Mesendoderm (in vitro differentiated cells): ENCODE data around the gene PCDH19.

Source experiments
- DNase-seq: peaks from one replicate; pipeline ENCODE4 v3.0.0; 2013
- H2AK5ac ChIP-seq: 2 replicates; pipeline ENCODE4 v1.6.1; 2013; ENCODE audit warnings: low read length, inconsistent platforms
- H2BK120ac ChIP-seq: 2 replicates; pipeline ENCODE4 v1.6.1; 2013; ENCODE audit warnings: low read depth, mild to moderate bottlenecking, low read length, moderate library complexity, mixed read lengths
- H2BK15ac ChIP-seq: replicated peaks from 2 replicates; pipeline ENCODE4 v1.6.1; 2013; ENCODE audit warnings: low read depth, mild to moderate bottlenecking, moderate library complexity
- H2BK5ac ChIP-seq: 2 replicates; pipeline ENCODE4 v1.6.1; 2013; ENCODE audit warnings: low read length, inconsistent platforms
- H3K18ac ChIP-seq: 2 replicates; pipeline ENCODE4 v1.6.1; 2013; ENCODE audit warnings: mild to moderate bottlenecking, low read length, mixed read lengths
- H3K23ac ChIP-seq: one replicate; pipeline ENCODE4 v1.6.1; 2013; ENCODE audit warnings: low read length
- H3K27ac ChIP-seq: 2 replicates; pipeline ENCODE4 v1.5.1; 2013; ENCODE audit warnings: low read depth, mild to moderate bottlenecking, inconsistent platforms, low read length, moderate library complexity
- H3K27me3 ChIP-seq: 2 replicates; pipeline ENCODE4 v1.6.1; 2013; ENCODE audit warnings: low read length, control low read depth, mild to moderate bottlenecking, inconsistent platforms; ENCODE audit not compliant: insufficient read depth, poor library complexity
- H3K36me3 ChIP-seq: 2 replicates; pipeline ENCODE4 v1.6.1; 2013; ENCODE audit warnings: low read length, inconsistent platforms; ENCODE audit not compliant: control insufficient read depth, insufficient read depth
- H3K4ac ChIP-seq: one replicate; pipeline ENCODE4 v1.6.1; 2013; ENCODE audit warnings: low read depth, mild to moderate bottlenecking, low read length, moderate library complexity
- H3K4me1 ChIP-seq: 2 replicates; pipeline ENCODE4 v1.6.1; 2013; ENCODE audit warnings: low read depth, low read length, inconsistent platforms; ENCODE audit not compliant: control insufficient read depth
- H3K4me2 ChIP-seq: 2 replicates; pipeline ENCODE4 v1.6.1; 2013; ENCODE audit warnings: low read length
- H3K4me3 ChIP-seq: 2 replicates; pipeline ENCODE4 v1.5.1; 2013; ENCODE audit warnings: mild to moderate bottlenecking, low read length
- H3K56ac ChIP-seq: one replicate; pipeline ENCODE4 v1.6.1; 2013; ENCODE audit warnings: low read length
- H3K79me1 ChIP-seq: 2 replicates; pipeline ENCODE4 v1.6.1; 2013; ENCODE audit warnings: low read length, inconsistent platforms
- H3K79me2 ChIP-seq: 2 replicates; pipeline ENCODE4 v1.6.1; 2013; ENCODE audit warnings: mild to moderate bottlenecking, low read length; ENCODE audit not compliant: control insufficient read depth, insufficient read depth
- H3K9ac ChIP-seq: 2 replicates; pipeline ENCODE4 v1.6.1; 2013; ENCODE audit warnings: low read length, inconsistent platforms
- H4K5ac ChIP-seq: one replicate; pipeline ENCODE4 v1.6.1; 2013; ENCODE audit warnings: low read length
- H4K8ac ChIP-seq: one replicate; pipeline ENCODE4 v1.6.1; 2013; ENCODE audit warnings: low read depth, mild to moderate bottlenecking, control low read depth, low read length, moderate library complexity
- WGBS: extraction: QIAGEN DNeasy Blood & Tissue Kit; methylation state at CpG from one replicate; pipeline ENCODE4 v1.1.7; 2013; ENCODE audit warnings: low lambda C conversion rate, missing lambda C conversion rate; ENCODE audit not compliant: insufficient coverage; ENCODE audit errors: extremely low coverage; 5-methylcytosine and 5-hydroxymethylcytosine counted together

PCDH19 gene

DNA sequence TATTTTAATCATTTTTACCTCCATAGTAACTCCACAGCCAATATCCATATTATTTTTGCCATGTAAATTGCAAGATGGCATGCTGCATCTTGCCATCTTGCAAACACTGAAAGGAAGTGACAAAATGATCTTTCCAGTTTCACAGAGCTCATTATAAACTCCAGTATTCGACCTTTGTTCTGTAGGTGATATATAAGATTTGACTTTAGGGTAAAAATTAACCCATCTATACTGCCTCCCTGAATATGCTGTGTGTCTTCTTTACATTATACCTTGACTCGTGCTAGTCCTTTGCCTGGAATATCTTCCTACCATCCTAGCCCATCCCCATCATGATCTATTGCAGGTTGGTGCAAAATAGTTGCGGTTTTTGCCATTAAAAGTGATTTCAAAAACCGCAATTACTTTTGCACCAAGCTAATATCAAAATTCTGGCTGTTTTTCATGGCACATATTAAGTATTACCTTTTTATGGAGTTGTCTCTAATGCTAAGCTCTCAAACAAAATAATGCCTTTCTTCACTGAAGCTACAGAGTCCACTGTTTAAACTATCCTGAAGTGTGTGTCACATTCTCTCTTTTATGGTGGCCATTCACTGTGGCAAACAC lies 161.1 kb downstream of the PCDH19 start:
- Histone ChIP-seq H4K8ac (no peak overlapping the region), H3K79me2 (no peaks in the 10 kb centered on the region), H3K79me1 (no peaks in the 10 kb centered on the region), H2BK5ac (no peak overlapping the region), H3K56ac (no peak overlapping the region), H3K27ac (no peak overlapping the region), H3K18ac (no peak overlapping the region), H2AK5ac (no peak overlapping the region), H3K23ac (no peak overlapping the region), H3K27me3 (no peaks in the 10 kb centered on the region), H3K4me3 (no peak overlapping the region), H3K4me2 (no peak overlapping the region), H3K9ac (no peak overlapping the region), H3K36me3 (no peaks in the 10 kb centered on the region), H3K4ac (no peak overlapping the region), H2BK15ac (no peak overlapping the region), H3K4me1 (no peaks in the 10 kb centered on the region), H4K5ac (no peak overlapping the region), H2BK120ac (no peak overlapping the region)
- DNase-seq = no peak
- WGBS = no CpG with 5 or more reads among the region's 4 CpGs

DNA sequence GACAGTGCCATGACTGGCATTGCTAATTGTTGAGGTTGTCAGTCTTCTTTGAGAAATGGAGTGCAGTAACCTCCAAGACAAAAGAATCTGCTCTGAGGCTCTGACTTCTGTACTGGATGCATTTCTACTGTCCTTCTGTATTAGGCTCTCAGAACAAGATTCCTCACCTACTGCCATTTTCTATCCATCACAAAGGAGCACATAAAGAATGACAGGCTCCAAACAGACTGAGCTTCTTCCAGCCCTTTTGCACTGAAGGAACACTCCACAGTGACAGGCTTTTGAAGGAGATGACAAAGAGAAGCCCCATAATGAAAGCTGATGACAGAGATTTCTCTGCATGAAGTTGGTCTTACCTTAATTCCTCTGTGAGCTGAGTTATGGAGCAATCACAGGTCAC lies 162.2 kb downstream of the PCDH19 start:
- no peaks in the 10 kb centered on the region for H3K36me3 ChIP-seq
- no peak overlapping the region for H2BK120ac ChIP-seq
- H3K27me3 ChIP-seq = no peaks in the 10 kb centered on the region
- no peak overlapping the region for H2BK5ac ChIP-seq
- no peak overlapping the region for H2AK5ac ChIP-seq
- no peak overlapping the region for H3K4me3 ChIP-seq
- no peak overlapping the region for H3K4ac ChIP-seq
- H3K56ac ChIP-seq = no peak overlapping the region
- DNase-seq = no peak
- H3K9ac ChIP-seq = no peak overlapping the region
- no peaks in the 10 kb centered on the region for H3K79me1 ChIP-seq
- H3K18ac ChIP-seq = no peak overlapping the region
- no peak overlapping the region for H4K5ac ChIP-seq
- H4K8ac ChIP-seq = no peak overlapping the region
- no peak overlapping the region for H3K27ac ChIP-seq
- no peaks in the 10 kb centered on the region for H3K4me1 ChIP-seq
- H3K23ac ChIP-seq = no peak overlapping the region
- no peak overlapping the region for H3K4me2 ChIP-seq
- no peak overlapping the region for H2BK15ac ChIP-seq
- no peaks in the 10 kb centered on the region for H3K79me2 ChIP-seq

DNA sequence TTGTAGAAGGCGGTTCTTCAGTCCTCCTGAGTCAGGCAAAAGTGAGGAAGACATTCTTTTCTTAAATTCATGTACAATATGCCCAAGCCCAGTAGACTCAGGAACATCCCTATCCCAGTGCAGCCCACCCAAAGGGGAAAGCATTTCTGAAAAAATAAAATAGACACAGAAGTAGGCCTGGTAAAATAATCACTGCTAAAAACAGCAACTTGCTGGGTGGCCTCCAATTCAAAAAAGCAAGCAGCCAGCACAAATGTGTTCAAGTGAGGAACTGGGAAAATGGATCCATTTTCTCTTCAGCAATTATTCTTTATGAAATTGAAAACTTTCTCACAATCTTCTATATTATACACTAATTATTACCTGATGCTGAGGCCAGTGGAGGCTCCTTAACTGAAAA lies 165.4 kb downstream of the PCDH19 start:
- H3K4me1 ChIP-seq = no peaks in the 10 kb centered on the region
- H3K23ac ChIP-seq = no peak overlapping the region
- H3K4ac ChIP-seq = no peak overlapping the region
- no peak overlapping the region for H3K4me2 ChIP-seq
- H3K27me3 ChIP-seq = no peaks in the 10 kb centered on the region
- no peaks in the 10 kb centered on the region for H3K79me2 ChIP-seq
- no peak overlapping the region for H2BK120ac ChIP-seq
- H3K36me3 ChIP-seq = no peaks in the 10 kb centered on the region
- no peak overlapping the region for H2BK15ac ChIP-seq
- H3K79me1 ChIP-seq = no peaks in the 10 kb centered on the region
- no peak for DNase-seq
- H3K56ac ChIP-seq = no peak overlapping the region
- H3K18ac ChIP-seq = no peak overlapping the region
- H3K4me3 ChIP-seq = no peak overlapping the region
- no peak overlapping the region for H4K8ac ChIP-seq
- H3K9ac ChIP-seq = no peak overlapping the region
- H2AK5ac ChIP-seq = no peak overlapping the region
- no peak overlapping the region for H2BK5ac ChIP-seq
- H3K27ac ChIP-seq = no peak overlapping the region
- no peak overlapping the region for H4K5ac ChIP-seq
- WGBS = no CpG with 5 or more reads among the region's 1 CpG
